Frontal cortex (tissue), 4 donors: Measurements from ENCODE around the gene ZNF736. TPM values are rescaled to one million over a fixed set of nuclear protein-coding genes. Genes with fewer than 3 reads are reported as not detected.

Experiments used
- DNase-seq, 2 donors: peaks; one replicate each; pipeline ENCODE4 v3.0.0; 2012; ENCODE audit warnings: low spot score in 2 of 2
- FAIRE-seq: peaks from 2 replicates; lab custom pipeline; 2012; peaks lifted over from hg19 to GRCh38; lab: Jason Lieb, UNC
- total RNA-seq: library from RNA; depleted of rRNA; stranded (reverse); fragments of >200 nt; gene quantifications from one replicate; pipeline ENCODE4 v1.2.3, GENCODE V29; 2014
- donor health status: control.
- donor health status: control.
- donor health status: control.

ZNF736 gene
- total RNA-seq, 1 donor from 2014 or later, result 42.0 TPM

DNA sequence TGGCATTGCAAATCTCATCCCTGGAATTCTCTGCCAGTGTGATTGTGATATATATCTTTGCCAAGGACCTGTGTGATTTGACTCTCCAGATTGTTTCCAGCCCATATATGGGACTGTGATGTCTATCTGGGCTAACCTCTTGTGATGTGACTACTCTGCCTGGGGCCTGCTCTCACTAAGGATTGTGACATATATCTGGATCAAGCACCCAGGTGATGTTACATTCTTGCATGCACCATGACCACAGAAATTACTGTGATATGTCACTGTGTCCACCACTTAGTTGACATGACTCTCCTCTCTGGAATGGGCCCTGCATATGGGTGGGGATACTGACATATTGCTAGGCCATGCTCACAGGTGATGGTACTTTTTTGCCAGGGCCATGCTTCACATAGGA is 86.6 kb downstream of the ZNF736 start:
- FAIRE-seq, result no peak
- no peak for DNase-seq

Other genes with a start within 250 kb of the ZNF736 start
- not detected for gene ZNF735, start 106.8 kb upstream of the ZNF736 start, total RNA-seq
- not detected for gene ZNF679, start 85.5 kb upstream of the ZNF736 start, total RNA-seq
- 59.1 TPM for gene ZNF680, start 249.1 kb downstream of the ZNF736 start, total RNA-seq